Measurements from ENCODE around the gene SLC22A7. TPM values are rescaled to one million over a fixed set of nuclear protein-coding genes. Genes with fewer than 3 reads are reported as not detected.

Gene SLC22A7
- total and polyA plus RNA-seq, 4 donors: 143 to 495 (median 228) TPM

GRCh38 chr6:43269273-43270007 is 28.6 kb upstream of the SLC22A7 start:
- Histone ChIP-seq H3K4me1 (ENCODE audit: control insufficient read depth in 4 of 4, insufficient read depth in 4 of 4, low read length in 3 of 4) (peaks cover 27 to 88% (median 72%) of the 10 kb centered on the region in 4 donors), H3K36me3 (ENCODE audit: control insufficient read depth in 4 of 4, insufficient read depth in 3 of 4, low read depth in 1 of 4, low read length in 3 of 4) (no peaks in the 10 kb centered on the region), H3K9ac (ENCODE audit: low read depth in 1 of 2, low read length in 2 of 2) (peak overlapping the region; percentile 5 to 42)

GRCh38 chr6:43271103-43271815 is 26.8 kb upstream of the SLC22A7 start:
- 62% methylated on average over 8 of the region's 8 CpGs for WGBS
- Histone ChIP-seq H3K9me3 (ENCODE audit: control insufficient read depth in 4 of 4, low read length in 3 of 4) (no peaks in the 10 kb centered on the region), H3K27me3 (ENCODE audit: control insufficient read depth in 4 of 4, insufficient read depth in 4 of 4, low read length in 3 of 4) (no peaks in the 10 kb centered on the region), H3K4me1 (ENCODE audit: control insufficient read depth in 4 of 4, insufficient read depth in 4 of 4, low read length in 3 of 4) (peaks cover 27 to 79% (median 65%) of the 10 kb centered on the region in 4 donors), H3K4me3 (ENCODE audit: low read depth in 1 of 3, low read length in 3 of 3) (peak overlapping the region in 2 of 3 donors; percentile 17 to 21), H3K36me3 (ENCODE audit: control insufficient read depth in 4 of 4, insufficient read depth in 3 of 4, low read depth in 1 of 4, low read length in 3 of 4) (no peaks in the 10 kb centered on the region), H3K9ac (ENCODE audit: low read depth in 1 of 2, low read length in 2 of 2) (no peak overlapping the region), H3K27ac (ENCODE audit: low read depth in 1 of 2, low read length in 2 of 2) (peak overlapping the region; percentile 61 to 70)
- peak in 1 of 2 donors; percentile 43 for TF ChIP-seq HNF4A (conservative IDR thresholded peaks at IDR 0.05)
- peak; percentile 41 for TF ChIP-seq FOXA2 (IDR thresholded peaks at IDR 0.05)
- TF ChIP-seq RXRA (IDR thresholded peaks at IDR 0.05): peak in 1 of 2 donors; percentile 36
- TF ChIP-seq YY1 (IDR thresholded peaks at IDR 0.05): no peak
- no peak for DNase-seq (ENCODE audit: low spot score)

More at GRCh38 chr6:43269273-43270007, 28.6 kb upstream of the SLC22A7 start:
- WGBS: 2% methylated on average over 44 of the region's 44 CpGs
- no peaks in the 10 kb centered on the region for H3K9me3 ChIP-seq (ENCODE audit: control insufficient read depth in 4 of 4, low read length in 3 of 4)
- H3K27ac ChIP-seq (ENCODE audit: low read depth in 1 of 2, low read length in 2 of 2): peak overlapping the region; percentile 81 to 92
- peak; percentile 64 for DNase-seq (ENCODE audit: low spot score)
- H3K27me3 ChIP-seq (ENCODE audit: control insufficient read depth in 4 of 4, insufficient read depth in 4 of 4, low read length in 3 of 4): no peaks in the 10 kb centered on the region
- peak overlapping the region; percentile 37 to 68 (median 63) for H3K4me3 ChIP-seq (ENCODE audit: low read depth in 1 of 3, low read length in 3 of 3)
- TF ChIP-seq CTCF (IDR thresholded peaks at IDR 0.05; ENCODE audit: low read depth, low read length, missing input control) (no peak), FOXA1 (IDR thresholded peaks at IDR 0.05) (no peak), YY1 (IDR thresholded peaks at IDR 0.05) (peak; percentile 48), NR2F2 (IDR thresholded peaks at IDR 0.05) (no peak), JUND (IDR thresholded peaks at IDR 0.05) (peak in 1 of 2 donors; percentile 11), SP1 (IDR thresholded peaks at IDR 0.05) (peak; percentile 65), HNF4A (conservative IDR thresholded peaks at IDR 0.05) (peak; percentile 53 to 54), RXRA (IDR thresholded peaks at IDR 0.05) (peak; percentile 54 to 63), EGR1 (IDR thresholded peaks at IDR 0.05; ENCODE audit: low read depth in 2 of 2) (no peak)

GRCh38 chr6:43271944-43272343 is 26.1 kb upstream of the SLC22A7 start:
- Histone ChIP-seq H3K4me1 (ENCODE audit: control insufficient read depth in 4 of 4, insufficient read depth in 4 of 4, low read length in 3 of 4) (peaks cover 34 to 81% (median 68%) of the 10 kb centered on the region in 4 donors), H3K27ac (ENCODE audit: low read depth in 1 of 2, low read length in 2 of 2) (peak overlapping the region in 1 of 2 donors; percentile 8)
- TF ChIP-seq FOXA1 (IDR thresholded peaks at IDR 0.05) (no peak), RXRA (IDR thresholded peaks at IDR 0.05) (no peak), ZBTB33 (IDR thresholded peaks at IDR 0.05) (no peak), CTCF (IDR thresholded peaks at IDR 0.05; ENCODE audit: low read depth, low read length, missing input control) (no peak), MAX (IDR thresholded peaks at IDR 0.05) (no peak), EGR1 (IDR thresholded peaks at IDR 0.05; ENCODE audit: low read depth in 2 of 2) (no peak), JUND (IDR thresholded peaks at IDR 0.05) (no peak), SP1 (IDR thresholded peaks at IDR 0.05) (no peak), GABPA (IDR thresholded peaks at IDR 0.05 in 1 of 2, conservative IDR thresholded peaks at IDR 0.05 in 1 of 2) (no peak), YY1 (IDR thresholded peaks at IDR 0.05) (no peak), HNF4A (conservative IDR thresholded peaks at IDR 0.05) (no peak), TAF1 (conservative IDR thresholded peaks at IDR 0.05) (no peak), FOXA2 (IDR thresholded peaks at IDR 0.05) (no peak), RAD21 (IDR thresholded peaks at IDR 0.05) (no peak), NR2F2 (IDR thresholded peaks at IDR 0.05) (no peak), ATF3 (IDR thresholded peaks at IDR 0.05) (no peak), HNF4G (IDR thresholded peaks at IDR 0.05) (no peak)

More at GRCh38 chr6:43271944-43272343, 26.1 kb upstream of the SLC22A7 start:
- Histone ChIP-seq H3K9me3 (ENCODE audit: control insufficient read depth in 4 of 4, low read length in 3 of 4) (no peaks in the 10 kb centered on the region), H3K9ac (ENCODE audit: low read depth in 1 of 2, low read length in 2 of 2) (no peak overlapping the region), H3K36me3 (ENCODE audit: control insufficient read depth in 4 of 4, insufficient read depth in 3 of 4, low read depth in 1 of 4, low read length in 3 of 4) (no peaks in the 10 kb centered on the region), H3K27me3 (ENCODE audit: control insufficient read depth in 4 of 4, insufficient read depth in 4 of 4, low read length in 3 of 4) (no peaks in the 10 kb centered on the region), H3K4me3 (ENCODE audit: low read depth in 1 of 3, low read length in 3 of 3) (no peak overlapping the region)
- no peak for DNase-seq (ENCODE audit: low spot score)

All from liver (tissue), 9 donors.